ENCODE results near the gene WWOX.

Gene WWOX

GRCh38 chr16:79074541-79074940 is 975.1 kb downstream of the WWOX start:
- no peak for TF ChIP-seq CTCF (IDR thresholded peaks at IDR 0.05; ENCODE audit: insufficient read depth, missing control alignments)
- FAIRE-seq (no peak), DNase-seq (ENCODE audit: insufficient read length, low spot score) (no peak)

GRCh38 chr16:79074951-79075350 is 975.5 kb downstream of the WWOX start:
- DNase-seq (ENCODE audit: insufficient read length, low spot score) (no peak), FAIRE-seq (no peak)
- TF ChIP-seq CTCF (IDR thresholded peaks at IDR 0.05; ENCODE audit: insufficient read depth, missing control alignments): no peak

DNA sequence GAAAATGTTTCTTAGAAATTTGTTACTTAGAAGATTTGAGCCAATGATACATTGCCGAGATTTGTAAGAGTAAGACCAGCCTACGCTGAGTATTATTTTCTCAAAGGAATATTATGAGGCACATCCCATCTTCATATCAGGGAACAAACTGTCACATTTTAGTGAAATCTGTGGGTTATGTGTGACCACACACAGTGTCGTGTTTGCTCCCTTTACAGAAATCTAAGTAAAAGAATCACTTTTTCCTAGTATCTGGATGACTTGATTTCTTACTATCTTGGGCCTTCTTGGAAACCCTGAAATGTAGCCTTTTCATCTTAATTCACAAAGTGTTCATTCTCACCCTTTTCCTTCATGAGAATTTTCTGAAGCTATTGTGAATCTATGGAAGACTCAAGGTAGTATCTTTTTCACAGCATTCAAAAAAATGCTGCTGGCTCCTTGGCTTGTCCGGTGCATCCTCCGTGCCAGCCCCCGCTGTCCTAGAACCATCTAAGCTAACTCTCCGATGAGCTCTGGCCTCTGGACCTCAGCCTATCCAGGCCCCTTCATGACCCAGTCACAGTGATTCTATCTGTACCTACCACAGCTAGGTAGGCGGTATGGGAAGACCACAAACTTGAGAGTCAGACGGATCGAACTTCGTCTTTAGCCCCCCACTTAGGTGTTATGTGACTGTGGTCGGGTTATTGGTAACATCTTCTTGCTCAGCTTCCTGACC is 976.8 kb downstream of the WWOX start:
- no peak for TF ChIP-seq CTCF (IDR thresholded peaks at IDR 0.05; ENCODE audit: insufficient read depth, missing control alignments)
- FAIRE-seq (no peak), DNase-seq (ENCODE audit: insufficient read length, low spot score) (no peak)

DNA sequence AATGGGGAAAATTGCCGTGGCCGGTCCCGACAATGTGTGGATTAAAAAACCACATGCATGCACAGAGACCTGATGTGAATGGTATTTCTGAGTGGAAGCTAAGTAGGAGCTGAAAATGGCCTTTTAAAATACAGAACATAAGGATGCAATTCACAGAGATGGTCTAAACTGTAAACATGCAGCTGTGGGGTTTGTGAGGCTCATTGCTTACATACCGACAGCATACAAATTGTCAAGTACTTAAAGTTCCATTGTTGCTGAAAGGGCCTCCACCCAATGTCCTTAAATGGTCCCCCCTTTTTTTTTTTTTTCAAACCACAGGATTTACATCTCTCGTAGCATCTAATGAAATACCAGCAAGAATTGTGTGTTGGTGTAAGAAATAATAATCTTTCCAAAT is 977.9 kb downstream of the WWOX start:
- no peak for FAIRE-seq
- DNase-seq (ENCODE audit: insufficient read length, low spot score): no peak
- TF ChIP-seq CTCF (IDR thresholded peaks at IDR 0.05; ENCODE audit: insufficient read depth, missing control alignments): no peak

GRCh38 chr16:79079656-79080420 is 980.4 kb downstream of the WWOX start:
- no peak for TF ChIP-seq CTCF (IDR thresholded peaks at IDR 0.05; ENCODE audit: insufficient read depth, missing control alignments)
- DNase-seq (ENCODE audit: insufficient read length, low spot score) (no peak), FAIRE-seq (no peak)

DNA sequence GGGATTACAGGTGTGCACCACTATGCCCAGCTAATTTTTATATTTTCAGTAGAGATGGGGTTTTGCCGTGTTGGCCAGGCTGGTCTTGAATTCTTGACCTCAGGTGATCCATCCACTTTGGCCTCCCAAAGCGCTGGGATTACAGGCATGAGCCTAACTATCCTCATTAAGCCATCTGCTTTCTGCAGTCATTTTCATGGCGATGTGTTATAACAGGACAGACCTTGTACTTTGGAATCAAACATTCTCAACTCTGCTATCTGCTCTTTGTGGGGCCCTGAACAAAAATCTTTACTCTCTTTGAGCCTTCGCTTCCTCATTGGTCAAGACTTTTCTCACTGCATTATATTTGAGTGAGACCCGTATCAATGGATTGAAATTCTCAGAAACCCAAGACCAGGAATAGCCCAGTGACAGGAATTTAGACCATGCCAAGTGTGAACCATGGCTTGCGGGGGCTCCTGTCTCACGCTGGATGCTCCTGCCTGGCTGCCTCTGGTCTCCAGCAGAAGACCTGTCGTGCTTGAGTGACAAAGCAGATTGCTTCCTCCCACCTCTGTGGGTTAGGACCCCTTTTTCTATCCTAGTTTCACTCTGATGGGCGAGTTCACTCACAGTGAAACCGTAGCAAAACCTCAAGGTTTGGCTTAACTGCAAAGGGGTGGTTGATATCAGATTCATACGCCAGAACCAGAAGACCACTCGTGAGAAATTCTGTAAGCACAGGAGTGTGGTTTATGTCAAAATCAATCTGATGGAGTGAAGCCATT is 982.0 kb downstream of the WWOX start:
- no peak for FAIRE-seq
- TF ChIP-seq CTCF (IDR thresholded peaks at IDR 0.05; ENCODE audit: insufficient read depth, missing control alignments): no peak
- DNase-seq (ENCODE audit: insufficient read length, low spot score): no peak
